HG03196 (cell line): ENCODE measurements around the gene RASA4B.
"Not testable (repeated sequence)": the region's sequence is repeated elsewhere in the genome, so short reads cannot be mapped to it uniquely, and the experiment has no call there.

Source experiments
- ATAC-seq: cut with Tn5 transposase; IDR thresholded peaks from one replicate; pipeline ENCODE4 v1.9.1; 2021; ENCODE audit not compliant: unreplicated experiment

RASA4B gene

GRCh38 chr7:102517550-102518147, at the start of gene RASA4B:
Gene RASA4B, minus strand, starts transcription at chr7:102517777. Its CDS starts 67 bp downstream, at chr7:102517710.
- peak; percentile 60 for ATAC-seq

- ATAC-seq: not testable (repeated sequence)
These were observed 33.3 kb upstream of the RASA4B start, which contains the start of gene SPDYE2 for GRCh38 chr7:102550808-102551422. Gene SPDYE2, plus strand, starts transcription at chr7:102551226. Its CDS starts 2,030 bp downstream, at chr7:102553256.

GRCh38 chr7:102546353-102546752, 28.8 kb upstream of the RASA4B start:
- ATAC-seq: peak; percentile 46

GRCh38 chr7:102545288-102545687, 27.7 kb upstream of the RASA4B start:
- ATAC-seq: not testable (repeated sequence)

GRCh38 chr7:102544372-102544771, 26.8 kb upstream of the RASA4B start:
- ATAC-seq: not testable (repeated sequence)

GRCh38 chr7:102543596-102543995, 26.0 kb upstream of the RASA4B start, which contains the start of gene UPK3BL2:
Gene UPK3BL2, minus strand, starts transcription at chr7:102543696. Its CDS starts 60 bp downstream, at chr7:102543636.
- ATAC-seq: not testable (repeated sequence)

- not testable (repeated sequence) for ATAC-seq
These were observed 25.2 kb upstream of the RASA4B start for GRCh38 chr7:102542771-102543170.

GRCh38 chr7:102542083-102542482, 24.5 kb upstream of the RASA4B start:
- ATAC-seq: not testable (repeated sequence)

- ATAC-seq: not testable (repeated sequence)
These were observed 23.0 kb upstream of the RASA4B start for GRCh38 chr7:102540604-102541003.

- not testable (repeated sequence) for ATAC-seq
These were observed 17.6 kb upstream of the RASA4B start for GRCh38 chr7:102535062-102535615.

- not testable (repeated sequence) for ATAC-seq
These were observed 14.6 kb upstream of the RASA4B start for GRCh38 chr7:102532127-102532526.

GRCh38 chr7:102531583-102531982, 14.0 kb upstream of the RASA4B start:
- not testable (repeated sequence) for ATAC-seq

GRCh38 chr7:102527822-102528793, 10.5 kb upstream of the RASA4B start:
- not testable (repeated sequence) for ATAC-seq

GRCh38 chr7:102527182-102527581, 9.6 kb upstream of the RASA4B start:
- ATAC-seq: not testable (repeated sequence)

GRCh38 chr7:102524803-102525202, 7.2 kb upstream of the RASA4B start:
- not testable (repeated sequence) for ATAC-seq

GRCh38 chr7:102520797-102521196, 3.2 kb upstream of the RASA4B start:
- not testable (repeated sequence) for ATAC-seq

GRCh38 chr7:102516951-102517350, 626 bp downstream of the RASA4B start:
- ATAC-seq: not testable (repeated sequence)

GRCh38 chr7:102515889-102516288, 1.7 kb downstream of the RASA4B start:
- ATAC-seq: not testable (repeated sequence)

- ATAC-seq: peak; percentile 52
These were observed 2.5 kb downstream of the RASA4B start for GRCh38 chr7:102514881-102515721.
